Calu3 (cell line): ENCODE data around the gene SMCO4. TPM values are rescaled to one million over a fixed set of nuclear protein-coding genes. Genes with fewer than 3 reads are reported as not detected.

ENCODE experiments used
- BruUV-seq: library from RNA; stranded (reverse); fragments of 400-500 nt; replicated peaks from 2 replicates; lab custom pipeline; 2021; lab: Mats Ljungman, UMichigan
- CTCF ChIA-PET: fragments of 300-600 bp; sonication (Branson Sonifier 250); formaldehyde crosslinking; loops from one replicate; lab custom pipeline; 2022; ENCODE audit warnings: antibody characterized with exemption; lab: Charles Lee
- DNase-seq: peaks from one replicate; pipeline ENCODE4 v3.0.0; 2022
- H3K27ac Mint-ChIP-seq: one replicate; pipeline ENCODE4 v1.8.0; 2022; ENCODE audit warnings: mixed read lengths; ENCODE audit not compliant: unreplicated experiment
- H3K27me3 Mint-ChIP-seq: one replicate; pipeline ENCODE4 v1.8.0; 2022; ENCODE audit warnings: mixed read lengths; ENCODE audit not compliant: unreplicated experiment
- H3K36me3 Mint-ChIP-seq: one replicate; pipeline ENCODE4 v1.8.0; 2022; ENCODE audit warnings: mild to moderate bottlenecking, moderate library complexity, mixed read lengths; ENCODE audit not compliant: insufficient read depth, unreplicated experiment
- H3K4me1 Mint-ChIP-seq: one replicate; pipeline ENCODE4 v1.8.0; 2022; ENCODE audit warnings: mild to moderate bottlenecking, low read depth, mixed read lengths; ENCODE audit not compliant: unreplicated experiment
- H3K4me3 Mint-ChIP-seq: one replicate; pipeline ENCODE4 v1.8.0; 2022; ENCODE audit warnings: mild to moderate bottlenecking, low read depth, moderate library complexity, mixed read lengths; ENCODE audit not compliant: unreplicated experiment
- H3K9me3 Mint-ChIP-seq: one replicate; pipeline ENCODE4 v1.8.0; 2022; ENCODE audit warnings: low read depth, mixed read lengths; ENCODE audit not compliant: unreplicated experiment
- intact Hi-C: fragments of 100-400 bp; cut with micrococcal nuclease; formaldehyde crosslinking; loops from one replicate; pipeline ENCODE4 v1.10.0; 2022; ENCODE audit not compliant: unreplicated experiment
- total RNA-seq: library from RNA; stranded (reverse); gene quantifications from 2 replicates; pipeline ENCODE4 v1.2.3, GENCODE V29; 2022
- TF ChIP-seq, protein P1 (sequence below): fragments of 200-600 bp; IDR thresholded peaks from one replicate; pipeline ENCODE4 v1.8.0; 2022; ENCODE audit warnings: antibody characterized with exemption; ENCODE audit not compliant: unreplicated experiment

The SMCO4 gene
- total RNA-seq, 1 experiment from 2014 or later: 16.4 TPM

GRCh38 chr11:93574638-93575220 is 31.5 kb upstream of the SMCO4 start:
- H3K36me3 Mint-ChIP-seq: no peaks in the 10 kb centered on the region
- intact Hi-C loops: no loop called here
- no TSS peak for BruUV-seq
- H3K9me3 Mint-ChIP-seq: no peaks in the 10 kb centered on the region
- H3K27ac Mint-ChIP-seq: no peak overlapping the region
- H3K4me3 Mint-ChIP-seq: no peak overlapping the region
- H3K27me3 Mint-ChIP-seq: no peaks in the 10 kb centered on the region
- TF ChIP-seq, protein P1, sequence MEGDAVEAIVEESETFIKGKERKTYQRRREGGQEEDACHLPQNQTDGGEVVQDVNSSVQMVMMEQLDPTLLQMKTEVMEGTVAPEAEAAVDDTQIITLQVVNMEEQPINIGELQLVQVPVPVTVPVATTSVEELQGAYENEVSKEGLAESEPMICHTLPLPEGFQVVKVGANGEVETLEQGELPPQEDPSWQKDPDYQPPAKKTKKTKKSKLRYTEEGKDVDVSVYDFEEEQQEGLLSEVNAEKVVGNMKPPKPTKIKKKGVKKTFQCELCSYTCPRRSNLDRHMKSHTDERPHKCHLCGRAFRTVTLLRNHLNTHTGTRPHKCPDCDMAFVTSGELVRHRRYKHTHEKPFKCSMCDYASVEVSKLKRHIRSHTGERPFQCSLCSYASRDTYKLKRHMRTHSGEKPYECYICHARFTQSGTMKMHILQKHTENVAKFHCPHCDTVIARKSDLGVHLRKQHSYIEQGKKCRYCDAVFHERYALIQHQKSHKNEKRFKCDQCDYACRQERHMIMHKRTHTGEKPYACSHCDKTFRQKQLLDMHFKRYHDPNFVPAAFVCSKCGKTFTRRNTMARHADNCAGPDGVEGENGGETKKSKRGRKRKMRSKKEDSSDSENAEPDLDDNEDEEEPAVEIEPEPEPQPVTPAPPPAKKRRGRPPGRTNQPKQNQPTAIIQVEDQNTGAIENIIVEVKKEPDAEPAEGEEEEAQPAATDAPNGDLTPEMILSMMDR: no peak
- CTCF ChIA-PET: interaction anchor here (0.6 kb wide), 1 partner anchor 27 kb away, joined by 4 read pairs; no protein-coding TSS in a partner anchor
- H3K4me1 Mint-ChIP-seq: no peaks in the 10 kb centered on the region
- DNase-seq: no peak

DNA sequence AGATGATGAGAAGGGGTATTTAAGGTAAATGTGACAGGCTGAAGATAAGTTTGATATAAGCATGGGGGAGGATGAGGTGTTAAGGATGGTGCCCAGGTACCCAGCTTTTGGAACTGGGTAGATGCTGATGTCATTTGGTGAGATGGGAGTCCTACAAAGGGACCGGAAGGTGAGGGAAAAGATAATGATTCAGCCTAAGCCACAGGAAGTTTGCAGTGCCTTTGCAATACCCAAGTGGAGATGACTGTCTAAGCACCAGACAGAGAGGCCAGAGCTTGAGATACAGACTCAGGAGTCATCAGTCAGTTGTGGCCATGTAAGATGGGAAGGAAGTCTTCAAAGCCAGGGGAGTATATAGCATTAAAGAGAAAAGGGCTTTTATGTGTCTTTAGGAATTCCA is 30.0 kb upstream of the SMCO4 start:
- CTCF ChIA-PET: interaction anchor here (0.7 kb wide), 1 partner anchor 283 kb away, joined by 3 read pairs; no protein-coding TSS in a partner anchor
- intact Hi-C loops: no loop called here
- DNase-seq: no peak
- no peaks in the 10 kb centered on the region for H3K9me3 Mint-ChIP-seq
- H3K27me3 Mint-ChIP-seq: no peaks in the 10 kb centered on the region
- H3K27ac Mint-ChIP-seq: no peak overlapping the region
- TF ChIP-seq, protein P1: no peak
- no peaks in the 10 kb centered on the region for H3K4me1 Mint-ChIP-seq
- no peak overlapping the region for H3K4me3 Mint-ChIP-seq
- no peaks in the 10 kb centered on the region for H3K36me3 Mint-ChIP-seq
- no TSS peak for BruUV-seq

DNA sequence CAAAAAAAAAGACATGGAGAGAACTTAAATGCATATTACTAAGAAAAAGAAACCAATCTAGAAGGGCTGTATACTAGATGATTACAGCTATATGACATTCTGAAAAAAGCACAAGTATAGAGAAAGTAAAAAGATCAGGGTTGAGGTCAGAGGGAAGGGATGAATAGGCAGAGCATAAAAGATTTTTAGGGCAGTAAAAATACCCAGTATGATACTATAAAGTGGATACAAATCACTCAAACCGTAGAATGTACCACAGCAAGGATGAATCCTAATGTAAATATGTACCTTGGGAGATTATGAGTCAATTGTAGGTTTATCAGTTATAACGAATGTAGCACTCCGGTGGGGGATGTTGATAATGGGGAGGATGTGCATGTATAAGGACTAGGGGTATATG is 29.4 kb upstream of the SMCO4 start:
- Mint-ChIP-seq H3K27me3 (no peaks in the 10 kb centered on the region), H3K4me3 (no peak overlapping the region), H3K36me3 (no peaks in the 10 kb centered on the region), H3K27ac (no peak overlapping the region), H3K4me1 (no peaks in the 10 kb centered on the region), H3K9me3 (no peaks in the 10 kb centered on the region)
- no TSS peak for BruUV-seq
- no peak for DNase-seq
- intact Hi-C loops: no loop called here
- CTCF ChIA-PET: no interaction called here
- TF ChIP-seq, protein P1: no peak

- Mint-ChIP-seq H3K4me1 (no peaks in the 10 kb centered on the region), H3K27me3 (no peaks in the 10 kb centered on the region), H3K9me3 (no peaks in the 10 kb centered on the region), H3K36me3 (no peaks in the 10 kb centered on the region), H3K4me3 (no peak overlapping the region), H3K27ac (no peak overlapping the region)
- no peak for DNase-seq
- TF ChIP-seq, protein P1: no peak
- CTCF ChIA-PET: no interaction called here
- no TSS peak for BruUV-seq
- intact Hi-C loops: no loop called here
Observed at GRCh38 chr11:93572171-93572570, 29.0 kb upstream of the SMCO4 start.
